ENCODE measurements around the gene KCNK3.

DNA sequence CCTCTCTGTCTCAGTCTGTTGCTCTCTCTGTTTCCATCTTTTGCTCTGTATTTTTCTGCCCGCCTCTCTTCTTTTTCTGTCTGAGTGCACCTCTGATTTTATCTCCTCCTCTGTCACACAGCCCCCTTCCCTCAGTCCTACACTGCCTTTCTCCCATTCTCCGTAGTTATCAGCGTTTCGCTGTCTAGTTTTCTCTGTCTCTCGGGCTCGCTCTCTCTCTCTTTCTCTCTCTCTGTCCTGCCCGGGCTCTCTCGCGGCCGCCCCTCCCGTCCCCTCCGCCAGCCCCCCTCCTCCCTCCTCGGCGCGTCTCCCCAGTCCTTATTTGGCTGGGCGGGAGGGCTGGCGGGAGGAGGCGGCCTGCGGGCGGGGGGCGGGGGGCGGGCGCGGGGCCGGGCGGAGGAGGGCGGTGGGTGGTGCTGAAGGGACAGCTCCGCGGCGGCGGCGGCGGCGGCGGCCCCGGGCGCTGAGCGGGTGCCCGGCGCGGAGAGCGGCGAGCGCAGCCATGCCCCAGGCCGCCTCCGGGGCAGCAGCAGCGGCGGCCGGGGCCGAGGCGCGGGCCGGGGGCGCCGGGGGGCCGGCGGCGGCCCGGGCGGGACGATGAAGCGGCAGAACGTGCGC, at the start of gene KCNK3:
- TF ChIP-seq ZNF546 (CRISPR knock-in tag; conservative IDR thresholded peaks at IDR 0.05) (no peak), CCDC6 (CRISPR knock-in tag; IDR thresholded peaks at IDR 0.05) (no peak), POLR2A (IDR thresholded peaks at IDR 0.05; ENCODE audit: insufficient read depth in 1 of 2, low read depth in 2 of 2, low read length in 2 of 2) (no peak), STAG1 (CRISPR knock-in tag; IDR thresholded peaks at IDR 0.05) (no peak), SMARCC2 (IDR thresholded peaks at IDR 0.05) (no peak)
- TF ChIP-seq, protein P1, sequence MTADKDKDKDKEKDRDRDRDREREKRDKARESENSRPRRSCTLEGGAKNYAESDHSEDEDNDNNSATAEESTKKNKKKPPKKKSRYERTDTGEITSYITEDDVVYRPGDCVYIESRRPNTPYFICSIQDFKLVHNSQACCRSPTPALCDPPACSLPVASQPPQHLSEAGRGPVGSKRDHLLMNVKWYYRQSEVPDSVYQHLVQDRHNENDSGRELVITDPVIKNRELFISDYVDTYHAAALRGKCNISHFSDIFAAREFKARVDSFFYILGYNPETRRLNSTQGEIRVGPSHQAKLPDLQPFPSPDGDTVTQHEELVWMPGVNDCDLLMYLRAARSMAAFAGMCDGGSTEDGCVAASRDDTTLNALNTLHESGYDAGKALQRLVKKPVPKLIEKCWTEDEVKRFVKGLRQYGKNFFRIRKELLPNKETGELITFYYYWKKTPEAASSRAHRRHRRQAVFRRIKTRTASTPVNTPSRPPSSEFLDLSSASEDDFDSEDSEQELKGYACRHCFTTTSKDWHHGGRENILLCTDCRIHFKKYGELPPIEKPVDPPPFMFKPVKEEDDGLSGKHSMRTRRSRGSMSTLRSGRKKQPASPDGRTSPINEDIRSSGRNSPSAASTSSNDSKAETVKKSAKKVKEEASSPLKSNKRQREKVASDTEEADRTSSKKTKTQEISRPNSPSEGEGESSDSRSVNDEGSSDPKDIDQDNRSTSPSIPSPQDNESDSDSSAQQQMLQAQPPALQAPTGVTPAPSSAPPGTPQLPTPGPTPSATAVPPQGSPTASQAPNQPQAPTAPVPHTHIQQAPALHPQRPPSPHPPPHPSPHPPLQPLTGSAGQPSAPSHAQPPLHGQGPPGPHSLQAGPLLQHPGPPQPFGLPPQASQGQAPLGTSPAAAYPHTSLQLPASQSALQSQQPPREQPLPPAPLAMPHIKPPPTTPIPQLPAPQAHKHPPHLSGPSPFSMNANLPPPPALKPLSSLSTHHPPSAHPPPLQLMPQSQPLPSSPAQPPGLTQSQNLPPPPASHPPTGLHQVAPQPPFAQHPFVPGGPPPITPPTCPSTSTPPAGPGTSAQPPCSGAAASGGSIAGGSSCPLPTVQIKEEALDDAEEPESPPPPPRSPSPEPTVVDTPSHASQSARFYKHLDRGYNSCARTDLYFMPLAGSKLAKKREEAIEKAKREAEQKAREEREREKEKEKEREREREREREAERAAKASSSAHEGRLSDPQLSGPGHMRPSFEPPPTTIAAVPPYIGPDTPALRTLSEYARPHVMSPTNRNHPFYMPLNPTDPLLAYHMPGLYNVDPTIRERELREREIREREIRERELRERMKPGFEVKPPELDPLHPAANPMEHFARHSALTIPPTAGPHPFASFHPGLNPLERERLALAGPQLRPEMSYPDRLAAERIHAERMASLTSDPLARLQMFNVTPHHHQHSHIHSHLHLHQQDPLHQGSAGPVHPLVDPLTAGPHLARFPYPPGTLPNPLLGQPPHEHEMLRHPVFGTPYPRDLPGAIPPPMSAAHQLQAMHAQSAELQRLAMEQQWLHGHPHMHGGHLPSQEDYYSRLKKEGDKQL (CRISPR knock-in tag; IDR thresholded peaks at IDR 0.05; ENCODE audit: low read depth): no peak

Measured in HepG2 (cell line).